HG03457 (cell line): ENCODE results near the gene ORAI3.
"Not testable (repeated sequence)": the region's sequence is repeated elsewhere in the genome, so short reads cannot be mapped to it uniquely, and the experiment has no call there.

Source experiments
- ATAC-seq: cut with Tn5 transposase; IDR thresholded peaks from one replicate; pipeline ENCODE4 v1.9.1; 2021; ENCODE audit warnings: moderate number of reproducible peaks; ENCODE audit not compliant: unreplicated experiment

ORAI3 gene

GRCh38 chr16:30923554-30924075 is 25.3 kb upstream of the ORAI3 start, which contains the start of gene FBXL19:
Gene FBXL19 (plus strand): TSS chr16:30923572. CDS start chr16:30925755, 2,183 bp downstream.
- no peak for ATAC-seq

- no peak for ATAC-seq
These were observed 24.6 kb upstream of the ORAI3 start for GRCh38 chr16:30924076-30924912.

DNA sequence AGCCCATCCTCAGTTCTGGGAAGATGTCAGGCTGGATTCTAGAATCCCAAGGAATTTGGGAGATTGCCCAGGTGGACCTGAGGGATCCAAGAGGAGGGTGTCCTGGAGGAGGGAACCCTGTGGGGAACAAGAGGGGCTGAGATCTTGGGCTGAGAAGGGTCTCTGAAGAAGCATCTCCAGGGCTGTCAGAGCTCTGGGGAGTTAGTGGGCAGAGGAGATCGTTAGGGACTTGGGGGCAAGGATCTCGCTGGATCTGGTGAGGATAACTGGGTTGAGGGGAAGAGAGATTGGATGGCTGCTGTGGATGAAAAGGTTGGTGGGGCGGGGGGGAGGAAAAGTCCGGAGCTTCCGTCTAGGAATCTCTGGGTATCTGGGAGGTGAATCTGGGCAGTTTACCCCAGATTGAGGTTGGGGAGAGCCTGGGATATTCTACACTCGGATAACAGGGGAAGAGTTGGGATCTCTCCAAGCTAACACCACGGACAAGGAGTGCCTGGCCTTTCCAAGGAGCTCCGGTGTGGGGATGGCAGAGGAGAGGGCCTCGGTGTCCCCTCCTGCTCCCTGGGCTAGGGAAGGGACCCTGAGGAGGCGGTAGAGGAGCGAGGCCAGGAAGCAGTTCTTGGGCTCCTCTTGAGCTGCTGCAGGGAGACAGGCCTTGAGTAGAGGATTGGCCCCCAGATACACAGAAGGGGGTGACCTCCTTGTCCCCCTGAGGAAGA is 23.8 kb upstream of the ORAI3 start:
- no peak for ATAC-seq

- ATAC-seq = no peak
These were observed 23.3 kb upstream of the ORAI3 start for GRCh38 chr16:30925632-30925987.

DNA sequence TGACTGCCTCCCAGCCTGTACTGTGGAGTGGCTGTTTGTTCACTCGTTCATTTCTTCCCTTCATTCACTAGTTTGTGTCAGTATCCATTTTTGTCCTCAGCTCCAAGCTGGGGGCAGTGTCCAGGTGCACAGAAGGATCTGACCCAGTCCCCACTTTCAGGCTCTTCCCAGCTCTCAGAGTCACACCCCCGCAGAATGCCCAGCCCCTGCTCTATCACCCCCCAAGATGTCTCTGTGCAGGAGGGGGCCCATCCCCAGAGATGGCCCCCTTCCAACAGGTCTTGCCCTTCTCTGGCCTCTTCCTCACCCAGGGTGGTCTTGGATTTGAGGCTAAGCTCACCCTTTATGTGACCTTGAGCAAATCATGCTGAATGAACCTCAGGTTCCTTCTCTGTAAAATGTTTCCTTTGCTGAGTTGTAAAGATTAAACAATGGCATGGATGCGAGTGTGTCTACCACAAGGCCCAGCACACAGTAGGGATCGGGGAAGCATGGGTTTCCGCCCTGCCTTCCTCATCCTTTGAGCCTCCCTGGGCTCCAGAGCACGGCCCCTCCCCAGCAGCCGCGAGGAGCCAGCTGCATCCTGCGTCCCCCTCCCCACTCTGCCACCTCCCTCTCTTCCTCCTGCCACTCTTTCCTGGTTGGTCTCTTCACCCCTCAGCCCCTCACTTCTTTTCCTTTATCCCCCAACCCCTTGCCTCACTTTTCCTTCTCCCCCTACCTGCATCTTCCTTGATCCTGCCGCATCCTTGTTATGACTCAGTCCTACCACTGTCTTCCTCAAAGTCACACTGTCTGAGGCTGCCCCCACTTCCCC is 22.7 kb upstream of the ORAI3 start:
- ATAC-seq = no peak

DNA sequence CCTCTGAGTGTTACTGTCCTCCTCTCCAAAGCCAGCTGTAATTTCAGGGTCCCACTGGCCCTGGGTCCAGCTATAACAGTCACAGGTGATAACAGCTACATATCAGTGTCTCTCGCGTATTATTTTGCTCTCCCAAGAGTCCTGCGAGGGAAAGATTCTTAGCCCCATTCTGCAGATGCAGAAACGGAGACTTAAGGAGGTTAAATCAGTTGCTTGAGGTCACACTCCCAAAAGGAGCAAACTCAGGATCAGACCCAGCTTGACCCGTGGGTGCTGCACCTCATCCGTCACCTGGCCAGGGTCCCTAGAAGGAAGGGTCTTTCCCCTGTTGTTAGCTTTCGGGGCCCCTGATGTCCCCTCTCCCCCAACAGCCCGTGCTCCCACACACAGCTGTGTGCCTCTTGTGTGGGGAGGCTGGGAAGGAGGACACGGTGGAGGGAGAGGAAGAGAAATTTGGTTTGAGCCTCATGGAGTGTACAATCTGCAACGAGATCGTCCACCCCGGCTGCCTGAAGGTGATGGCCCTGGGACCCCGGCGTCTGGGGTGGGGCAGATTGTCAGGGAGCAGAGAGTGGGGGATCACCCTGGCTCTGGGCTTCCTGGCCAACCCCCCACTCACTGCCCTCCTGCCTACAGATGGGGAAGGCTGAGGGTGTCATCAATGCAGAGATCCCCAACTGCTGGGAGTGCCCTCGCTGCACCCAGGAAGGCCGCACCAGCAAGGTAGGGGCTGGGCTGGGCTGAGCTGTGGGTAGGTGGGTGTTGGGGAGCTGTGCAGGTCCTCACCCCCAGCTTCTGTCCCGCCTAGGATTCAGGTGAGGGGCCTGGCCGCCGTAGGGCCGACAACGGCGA is 21.7 kb upstream of the ORAI3 start:
- no peak for ATAC-seq

GRCh38 chr16:30927789-30928378 is 21.0 kb upstream of the ORAI3 start:
- no peak for ATAC-seq

DNA sequence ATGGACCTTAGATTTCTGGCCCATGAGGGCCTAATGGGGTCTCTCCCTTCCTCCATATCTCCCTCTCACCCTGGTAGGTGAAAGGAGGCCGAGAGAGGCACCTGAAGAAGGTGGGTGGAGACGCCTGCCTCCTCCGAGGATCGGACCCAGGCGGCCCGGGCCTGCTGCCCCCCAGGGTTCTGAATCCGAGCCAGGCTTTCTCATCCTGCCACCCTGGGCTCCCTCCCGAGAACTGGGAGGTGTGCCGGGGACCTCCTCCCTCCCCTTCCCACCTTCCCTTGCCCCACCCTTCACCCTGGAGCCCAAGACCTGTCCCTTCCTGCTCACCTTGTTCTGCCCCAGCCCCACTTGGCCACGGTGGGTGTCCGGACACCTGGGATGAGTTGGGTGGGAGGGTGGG is 20.5 kb upstream of the ORAI3 start:
- ATAC-seq = no peak

DNA sequence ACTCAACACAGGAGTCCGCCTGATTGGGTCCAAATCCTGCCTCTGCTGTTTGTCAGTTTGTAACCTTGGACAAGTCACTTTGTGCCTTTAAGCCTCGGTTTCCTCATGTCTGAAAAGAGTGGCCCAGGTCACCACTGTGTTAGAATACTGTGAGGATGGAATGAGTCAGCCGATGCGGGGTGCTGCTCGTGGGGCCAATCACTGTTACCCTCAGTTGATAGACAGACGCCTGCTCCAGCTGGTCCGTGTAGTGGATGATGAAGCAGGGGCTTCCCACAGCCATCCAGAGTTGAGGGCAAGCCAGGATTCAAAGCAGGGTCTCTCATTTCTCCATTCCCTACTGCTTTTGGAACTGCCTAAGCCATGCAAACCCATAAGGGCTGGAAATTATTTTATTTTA is 19.7 kb upstream of the ORAI3 start:
- ATAC-seq = no peak

DNA sequence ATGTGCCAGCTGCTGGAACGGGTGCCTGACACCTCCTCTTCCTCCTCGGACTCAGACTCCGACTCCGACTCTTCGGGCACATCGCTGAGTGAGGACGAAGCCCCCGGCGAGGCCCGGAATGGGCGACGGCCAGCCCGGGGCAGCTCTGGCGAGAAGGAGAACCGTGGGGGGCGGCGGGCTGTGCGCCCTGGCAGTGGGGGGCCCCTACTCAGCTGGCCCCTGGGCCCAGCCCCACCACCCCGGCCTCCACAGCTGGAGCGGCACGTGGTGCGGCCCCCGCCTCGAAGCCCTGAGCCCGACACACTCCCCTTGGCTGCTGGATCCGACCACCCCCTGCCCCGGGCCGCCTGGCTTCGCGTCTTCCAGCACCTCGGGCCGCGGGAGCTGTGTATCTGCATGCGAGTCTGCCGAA is 18.7 kb upstream of the ORAI3 start:
- ATAC-seq = no peak

DNA sequence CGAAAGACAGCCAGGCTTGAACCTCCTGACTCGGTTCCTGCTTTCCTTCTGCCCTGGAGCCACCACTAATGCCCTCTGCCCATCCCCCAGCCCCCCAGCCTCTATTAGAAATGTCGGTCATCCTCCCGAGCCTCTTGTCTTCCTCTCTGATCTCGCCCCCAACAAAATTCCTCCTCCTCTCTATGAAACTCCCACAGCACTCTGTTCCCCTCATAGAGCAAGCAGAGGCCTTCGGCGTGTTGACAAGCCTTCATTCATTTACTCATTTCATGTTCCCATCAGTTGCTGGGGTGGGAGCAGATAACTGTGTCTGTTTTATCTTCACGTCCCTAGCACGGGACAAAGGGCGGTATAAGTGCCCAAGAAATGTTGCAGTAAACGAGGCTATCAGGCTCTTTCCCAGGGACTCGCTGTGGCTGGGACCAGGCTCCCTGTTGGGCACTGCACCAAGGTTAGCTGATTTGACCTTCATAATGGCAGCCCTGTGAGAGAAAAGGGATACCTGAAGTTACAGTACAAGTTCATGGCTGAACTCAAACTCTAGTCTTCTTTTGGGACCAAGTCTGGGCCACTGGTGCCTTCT is 17.7 kb upstream of the ORAI3 start:
- no peak for ATAC-seq

DNA sequence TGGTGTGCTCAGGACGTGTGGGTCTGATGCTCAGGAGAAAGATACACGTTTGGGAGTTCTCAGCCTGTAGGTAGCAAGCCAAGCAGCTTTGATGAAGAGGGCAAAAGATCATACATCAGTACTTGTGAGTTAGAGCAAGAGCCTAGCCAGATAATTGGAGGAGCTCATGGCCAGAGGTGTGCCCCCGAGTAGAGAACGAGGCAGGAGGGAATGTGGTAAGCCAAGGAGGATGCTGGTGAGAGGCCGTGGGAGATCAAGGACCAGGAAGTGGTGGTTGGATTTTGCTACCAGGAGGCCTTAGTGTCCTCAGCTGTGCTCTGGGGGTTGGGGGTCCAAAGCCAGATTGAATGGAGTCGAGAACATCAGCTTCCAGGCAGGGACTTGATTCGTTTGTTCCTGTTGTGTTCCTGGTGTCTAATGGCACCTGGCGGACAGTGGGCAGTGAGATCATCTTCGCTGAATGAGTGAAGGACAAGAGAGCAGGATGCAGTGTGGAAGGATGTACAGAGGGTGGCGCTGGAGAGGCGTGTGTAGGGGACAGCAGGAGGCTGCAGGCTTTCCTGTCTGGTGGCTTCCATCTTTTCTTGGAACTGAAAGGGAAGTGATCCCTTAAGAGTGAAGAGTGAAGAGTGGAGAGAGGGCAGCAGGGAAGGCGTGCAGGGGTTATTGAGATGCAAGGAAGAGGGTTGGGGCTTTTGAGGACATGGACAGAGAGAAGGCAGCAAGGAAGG is 13.9 kb upstream of the ORAI3 start:
- no peak for ATAC-seq

GRCh38 chr16:30937692-30938091 is 11.2 kb upstream of the ORAI3 start:
- ATAC-seq = no peak

DNA sequence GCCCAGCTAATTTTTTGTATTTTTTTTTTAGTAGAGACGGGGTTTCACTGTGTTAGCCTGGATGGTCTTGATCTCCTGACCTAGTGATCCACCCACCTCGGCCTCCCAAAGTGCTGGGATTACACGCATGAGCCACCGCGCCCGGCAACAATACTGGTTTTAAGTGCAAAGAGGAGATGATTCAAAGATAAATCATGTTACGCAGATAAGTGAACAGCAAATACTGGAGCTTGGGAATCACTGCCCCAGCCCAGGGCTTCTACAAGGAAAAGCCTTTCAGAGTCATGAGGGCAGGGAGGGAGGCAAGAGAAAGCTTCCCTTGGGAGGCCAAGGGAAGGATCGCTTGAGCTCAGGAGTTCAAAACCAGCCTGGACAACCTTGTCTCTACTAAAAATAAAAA is 9.3 kb upstream of the ORAI3 start:
- not testable (repeated sequence) for ATAC-seq

GRCh38 chr16:30941600-30942425 is 7.1 kb upstream of the ORAI3 start:
- peak; percentile 83 for ATAC-seq

- no peak for ATAC-seq
These were observed 6.5 kb upstream of the ORAI3 start for GRCh38 chr16:30942426-30942806.

GRCh38 chr16:30944352-30944751 is 4.5 kb upstream of the ORAI3 start:
- ATAC-seq = no peak
